HG03175 (cell line): ENCODE measurements around the gene PDE6C.

Source experiments
- ATAC-seq: cut with Tn5 transposase; IDR thresholded peaks from one replicate; pipeline ENCODE4 v1.9.1; 2021; ENCODE audit warnings: mild to moderate bottlenecking, moderate library complexity; ENCODE audit not compliant: unreplicated experiment

The PDE6C gene

GRCh38 chr10:93612311-93612710, at the start of gene PDE6C:
Gene PDE6C, plus strand, starts transcription at chr10:93612537. Its CDS starts 189 bp downstream, at chr10:93612726.
- ATAC-seq = no peak

- ATAC-seq = no peak
These were observed 46.9 kb upstream of the PDE6C start for GRCh38 chr10:93565446-93565845.

GRCh38 chr10:93566435-93567276, 45.7 kb upstream of the PDE6C start, which contains the start of gene FFAR4:
Gene FFAR4, plus strand, starts transcription at chr10:93566665. Its CDS starts 56 bp downstream, at chr10:93566721.
- ATAC-seq = no peak

- ATAC-seq = no peak
These were observed 44.8 kb upstream of the PDE6C start for GRCh38 chr10:93567277-93568104.

GRCh38 chr10:93568105-93568390, 44.3 kb upstream of the PDE6C start:
- no peak for ATAC-seq

GRCh38 chr10:93570383-93570782, 42.0 kb upstream of the PDE6C start:
- no peak for ATAC-seq

- no peak for ATAC-seq
These were observed 39.7 kb upstream of the PDE6C start for GRCh38 chr10:93572606-93573005.

GRCh38 chr10:93573051-93573909, 39.1 kb upstream of the PDE6C start:
- ATAC-seq = no peak

- no peak for ATAC-seq
These were observed 38.4 kb upstream of the PDE6C start for GRCh38 chr10:93573924-93574323.

GRCh38 chr10:93576888-93577287, 35.4 kb upstream of the PDE6C start:
- ATAC-seq = no peak

- no peak for ATAC-seq
These were observed 34.8 kb upstream of the PDE6C start for GRCh38 chr10:93577565-93577964.

GRCh38 chr10:93579089-93579488, 33.2 kb upstream of the PDE6C start:
- no peak for ATAC-seq

- no peak for ATAC-seq
These were observed 32.2 kb upstream of the PDE6C start for GRCh38 chr10:93579985-93580711.

GRCh38 chr10:93580828-93581227, 31.5 kb upstream of the PDE6C start:
- no peak for ATAC-seq

GRCh38 chr10:93584445-93584844, 27.9 kb upstream of the PDE6C start:
- no peak for ATAC-seq

GRCh38 chr10:93589648-93590562, 22.4 kb upstream of the PDE6C start:
- ATAC-seq = no peak

- ATAC-seq = no peak
These were observed 21.7 kb upstream of the PDE6C start for GRCh38 chr10:93590638-93591037.

GRCh38 chr10:93591065-93591808, 21.1 kb upstream of the PDE6C start:
- ATAC-seq = no peak

GRCh38 chr10:93593254-93593653, 19.1 kb upstream of the PDE6C start:
- ATAC-seq = no peak
